Retinal pigment epithelial cell (primary cell): ENCODE results near the gene NODAL.

ENCODE experiments used
- DNase-seq: peaks from one replicate; pipeline ENCODE4 v3.0.0-alpha.2; 2010; ENCODE audit warnings: low read depth
- H3K4me3 ChIP-seq: 2 replicates; pipeline ENCODE4 v1.5.1; 2011; ENCODE audit warnings: mild to moderate bottlenecking, low read length, control low read depth, moderate library complexity
- TF ChIP-seq, protein P1 (sequence below): conservative IDR thresholded peaks from 2 replicates; pipeline ENCODE4 v1.5.1; 2011; ENCODE audit warnings: low read depth, low read length, control low read depth, inconsistent platforms

Gene NODAL

DNA sequence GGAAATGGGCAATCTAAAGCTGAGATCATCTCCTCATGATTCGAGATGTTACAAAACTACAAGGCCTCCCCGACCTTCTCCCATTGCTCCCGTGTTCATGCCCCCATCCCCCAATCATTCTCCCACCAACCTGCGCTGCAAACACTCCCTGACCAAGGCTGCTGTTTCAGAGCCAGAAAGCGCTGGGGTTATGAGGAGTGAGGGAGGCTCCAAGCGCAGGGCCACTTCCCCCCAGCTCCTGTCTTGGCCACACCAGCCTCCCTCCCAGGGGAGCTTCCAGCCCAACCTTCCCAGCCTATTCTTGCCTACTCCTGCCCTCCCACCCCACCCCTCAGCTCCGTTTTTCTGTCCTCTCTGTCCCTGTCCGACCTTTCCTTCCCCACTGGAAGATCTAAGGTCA, 14.7 kb upstream of the NODAL start:
- DNase-seq: no peak
- no peak overlapping the region for H3K4me3 ChIP-seq
- TF ChIP-seq, protein P1, sequence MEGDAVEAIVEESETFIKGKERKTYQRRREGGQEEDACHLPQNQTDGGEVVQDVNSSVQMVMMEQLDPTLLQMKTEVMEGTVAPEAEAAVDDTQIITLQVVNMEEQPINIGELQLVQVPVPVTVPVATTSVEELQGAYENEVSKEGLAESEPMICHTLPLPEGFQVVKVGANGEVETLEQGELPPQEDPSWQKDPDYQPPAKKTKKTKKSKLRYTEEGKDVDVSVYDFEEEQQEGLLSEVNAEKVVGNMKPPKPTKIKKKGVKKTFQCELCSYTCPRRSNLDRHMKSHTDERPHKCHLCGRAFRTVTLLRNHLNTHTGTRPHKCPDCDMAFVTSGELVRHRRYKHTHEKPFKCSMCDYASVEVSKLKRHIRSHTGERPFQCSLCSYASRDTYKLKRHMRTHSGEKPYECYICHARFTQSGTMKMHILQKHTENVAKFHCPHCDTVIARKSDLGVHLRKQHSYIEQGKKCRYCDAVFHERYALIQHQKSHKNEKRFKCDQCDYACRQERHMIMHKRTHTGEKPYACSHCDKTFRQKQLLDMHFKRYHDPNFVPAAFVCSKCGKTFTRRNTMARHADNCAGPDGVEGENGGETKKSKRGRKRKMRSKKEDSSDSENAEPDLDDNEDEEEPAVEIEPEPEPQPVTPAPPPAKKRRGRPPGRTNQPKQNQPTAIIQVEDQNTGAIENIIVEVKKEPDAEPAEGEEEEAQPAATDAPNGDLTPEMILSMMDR: no peak

DNA sequence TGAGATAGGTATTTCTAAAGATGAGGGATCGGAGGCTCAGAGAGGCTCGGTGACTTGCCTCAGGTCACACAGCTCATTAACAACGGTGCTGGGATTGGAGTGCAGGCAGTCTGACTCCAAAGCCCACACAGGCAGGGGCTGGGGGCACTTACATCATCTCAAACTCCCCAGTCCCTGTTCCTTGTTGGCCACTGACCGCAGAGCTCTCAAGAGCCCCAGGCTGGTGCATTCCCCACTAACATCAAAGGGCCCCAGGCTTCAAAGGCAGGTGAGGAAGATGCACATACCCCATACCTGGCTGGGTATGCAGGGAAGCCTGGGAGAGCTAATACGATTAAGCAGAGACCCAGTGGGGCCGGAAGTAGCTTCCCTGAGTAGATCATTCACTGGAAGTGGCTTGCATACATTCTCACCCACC, 13.7 kb upstream of the NODAL start:
- TF ChIP-seq, protein P1: no peak
- H3K4me3 ChIP-seq: no peak overlapping the region
- DNase-seq: no peak

DNA sequence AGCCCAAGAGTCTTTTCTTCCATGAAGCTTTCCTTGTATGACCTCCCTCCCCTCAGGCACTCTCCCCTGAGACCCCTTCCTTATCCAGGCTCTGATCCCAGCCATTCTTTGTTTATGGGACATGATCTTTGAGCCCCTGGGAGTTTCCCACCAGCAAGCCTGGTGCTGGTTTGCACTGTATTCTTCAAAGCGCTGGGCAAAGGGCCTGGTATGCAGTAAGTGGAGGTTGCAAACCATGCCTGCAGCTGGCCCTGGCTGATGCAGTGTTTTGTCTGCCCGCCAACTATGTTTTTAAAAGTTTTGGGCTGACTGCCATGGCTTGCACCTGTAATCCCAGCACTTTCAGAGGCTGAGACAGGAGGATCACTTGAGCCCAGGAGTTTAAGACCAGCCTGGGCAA, 6.8 kb upstream of the NODAL start:
- DNase-seq: no peak
- H3K4me3 ChIP-seq: no peak overlapping the region
- TF ChIP-seq, protein P1: no peak

DNA sequence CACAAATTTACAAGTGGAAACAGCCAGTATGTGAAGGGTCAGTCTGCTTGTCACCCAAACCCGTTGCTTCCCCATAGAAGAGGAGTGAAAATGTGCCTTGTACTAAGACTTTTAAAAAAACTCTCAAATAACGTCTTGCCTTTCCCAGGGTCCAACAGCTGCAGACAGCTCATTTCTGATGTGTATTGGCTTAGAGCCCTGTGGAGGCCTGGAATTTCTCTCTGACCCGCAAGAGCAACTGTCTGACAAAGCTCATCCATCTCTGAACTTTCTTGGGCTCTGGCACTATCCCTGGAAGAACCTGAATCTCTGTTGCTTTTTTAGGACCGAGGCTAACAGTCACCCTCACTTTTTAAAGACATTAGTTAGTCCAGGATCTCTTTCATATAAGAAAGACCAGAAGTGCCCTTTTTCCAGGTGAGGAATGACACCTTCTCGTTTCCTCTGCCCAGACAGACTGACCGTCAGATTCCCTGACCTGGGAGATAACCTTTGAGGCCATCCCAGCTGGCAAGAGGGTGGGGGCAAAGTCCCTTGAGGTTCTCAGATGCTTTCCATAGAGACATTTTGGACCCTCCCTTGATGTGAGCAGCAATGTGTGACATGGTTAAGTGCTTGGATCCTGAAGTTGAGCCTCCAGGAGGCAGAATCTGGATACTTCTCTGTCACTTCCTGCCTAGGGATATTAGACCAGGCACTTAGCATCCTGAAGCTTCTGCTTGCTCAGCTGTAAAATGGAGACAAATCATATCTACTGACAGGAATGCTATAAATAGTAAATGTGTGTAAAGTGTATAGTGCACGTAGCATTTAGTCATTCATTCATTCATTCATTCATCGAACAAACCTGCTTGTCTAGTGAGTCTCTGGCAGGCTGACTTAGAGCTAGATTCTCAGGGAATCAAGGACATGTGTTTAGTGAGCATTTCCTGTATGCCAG, 4.5 kb upstream of the NODAL start:
- no peak overlapping the region for H3K4me3 ChIP-seq
- TF ChIP-seq, protein P1: no peak
- no peak for DNase-seq

DNA sequence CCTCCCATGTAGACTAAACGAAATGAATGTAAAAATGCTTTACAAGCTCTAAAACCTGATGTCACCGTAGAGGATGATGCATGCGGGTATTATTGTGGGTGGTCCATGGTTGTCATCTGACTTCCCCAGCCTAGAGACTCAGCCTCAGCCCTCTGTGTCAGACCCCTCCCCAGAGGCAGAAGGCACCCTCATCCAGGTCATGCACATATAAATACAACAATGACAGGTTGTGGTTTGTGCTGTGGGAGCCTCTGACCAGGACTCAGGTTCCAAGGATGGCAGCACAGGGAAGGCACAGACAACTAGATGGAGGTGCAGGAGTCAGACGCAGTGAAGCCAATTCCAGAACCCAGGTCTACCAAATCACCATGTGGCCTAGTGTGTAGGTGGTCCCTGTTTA, 3.3 kb upstream of the NODAL start:
- DNase-seq: no peak
- TF ChIP-seq, protein P1: no peak
- H3K4me3 ChIP-seq: no peak overlapping the region

DNA sequence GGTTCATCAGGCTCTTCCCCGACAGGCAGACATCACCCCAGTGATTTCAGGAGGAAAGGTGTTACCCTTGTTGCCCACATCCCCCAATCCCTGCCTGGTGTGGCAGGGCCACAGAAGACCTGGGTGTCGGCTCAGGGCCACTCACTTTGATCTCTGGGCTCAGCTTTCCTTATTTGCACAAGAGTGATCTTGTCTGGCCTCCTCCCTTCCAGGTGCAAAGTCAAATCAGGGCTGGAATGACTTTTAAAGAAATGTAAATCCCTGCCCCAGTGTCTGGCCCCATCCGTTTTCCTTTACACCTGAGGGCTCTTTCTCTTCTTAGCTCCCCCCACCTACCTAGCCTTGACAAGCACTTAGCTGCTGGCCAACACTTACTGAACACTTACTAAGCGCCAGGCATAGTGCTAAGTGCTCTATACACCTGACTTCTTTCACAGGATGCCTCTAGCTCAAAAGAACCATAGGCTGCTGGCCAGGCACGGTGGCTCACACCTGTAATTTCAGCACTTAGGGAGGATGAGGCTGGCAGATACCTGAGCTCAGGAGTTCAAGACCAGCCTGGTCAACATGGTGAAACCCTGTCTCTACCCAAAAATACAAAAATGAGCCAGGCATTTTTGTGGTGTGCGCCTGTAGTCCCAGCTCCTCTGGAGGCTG, 979 bp upstream of the NODAL start:
- H3K4me3 ChIP-seq: no peak overlapping the region
- TF ChIP-seq, protein P1: no peak
- no peak for DNase-seq
